GM19023 (cell line): Measurements from ENCODE around the gene FYTTD1.

Experiments used
- ATAC-seq: cut with Tn5 transposase; IDR thresholded peaks from one replicate; pipeline ENCODE4 v1.9.1; 2021; ENCODE audit warnings: mild to moderate bottlenecking, moderate library complexity; ENCODE audit not compliant: unreplicated experiment

Gene FYTTD1

GRCh38 chr3:197833930-197834715 is 84.4 kb downstream of the FYTTD1 start:
- no peak for ATAC-seq

DNA sequence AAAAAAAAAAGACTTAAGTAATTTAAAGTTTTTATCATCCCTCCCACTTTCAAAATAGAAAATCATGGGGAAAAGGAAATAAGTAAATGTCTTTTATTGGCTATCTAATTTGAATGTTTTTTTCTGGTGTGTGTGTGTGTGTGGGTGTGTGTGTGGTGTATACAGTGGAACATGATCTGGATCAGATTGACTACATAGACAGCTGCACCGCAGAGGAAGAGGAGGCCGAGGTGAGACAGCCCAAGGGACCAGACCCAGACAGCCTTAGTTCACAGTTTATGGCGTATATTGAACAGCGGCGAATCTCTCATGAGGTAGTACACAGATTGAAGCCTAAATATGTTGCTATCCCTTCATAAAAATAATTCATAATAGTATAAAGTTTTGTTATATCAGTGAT is 85.8 kb downstream of the FYTTD1 start:
- no peak for ATAC-seq

- ATAC-seq = no peak
Observed at GRCh38 chr3:197836244-197836643, 86.6 kb downstream of the FYTTD1 start.
